A673 (cell line): ENCODE results near the gene CA5A. TPM values are rescaled to one million over a fixed set of nuclear protein-coding genes. Genes with fewer than 3 reads are reported as not detected.
"Not testable (repeated sequence)": the region's sequence is repeated elsewhere in the genome, so short reads cannot be mapped to it uniquely, and the experiment has no call there.

ENCODE experiments used
- BruUV-seq: library from RNA; stranded (reverse); fragments of 400-500 nt; replicated peaks from 2 replicates; lab custom pipeline; 2021; lab: Mats Ljungman, UMichigan
- CTCF ChIA-PET: fragments of 300-600 bp; sonication (Branson Sonifier 250); formaldehyde crosslinking; loops from one replicate; lab custom pipeline; 2022; ENCODE audit warnings: antibody characterized with exemption; lab: Charles Lee
- POLR2A ChIA-PET: fragments of 300-600 bp; sonication (Branson Sonifier 250); formaldehyde crosslinking; loops from one replicate; lab custom pipeline; 2022; ENCODE audit warnings: antibody characterized with exemption; ENCODE audit not compliant: low non-redundant PET; lab: Charles Lee
- DNase-seq: peaks from one replicate; pipeline ENCODE4 v3.0.0-alpha.2; 2015; ENCODE audit warnings: low spot score
- H3K27ac ChIP-seq: fragments of 200-600 bp; sonication (generic); 2 replicates; pipeline ENCODE4 v1.5.1; 2016; ENCODE audit warnings: mixed run types, low read depth, mild to moderate bottlenecking, mixed read lengths, antibody characterized with exemption, low read length; ENCODE audit not compliant: poor library complexity, severe bottlenecking
- H3K27me3 ChIP-seq: fragments of 200-600 bp; sonication (generic); replicated peaks from 2 replicates; pipeline ENCODE4 v1.6.1; 2017; ENCODE audit warnings: mixed run types, low read depth, mild to moderate bottlenecking, mixed read lengths, antibody characterized with exemption, low read length; ENCODE audit not compliant: insufficient read depth, poor library complexity
- H3K36me3 ChIP-seq: fragments of 200-600 bp; sonication (generic); 2 replicates; pipeline ENCODE4 v1.6.1; 2016; ENCODE audit warnings: mixed run types, mild to moderate bottlenecking, mixed read lengths, antibody characterized with exemption, low read length; ENCODE audit not compliant: insufficient read depth, poor library complexity, severe bottlenecking
- H3K4me1 ChIP-seq: fragments of 200-600 bp; sonication (generic); 2 replicates; pipeline ENCODE4 v1.6.1; 2017; ENCODE audit warnings: mixed run types, mild to moderate bottlenecking, mixed read lengths, antibody characterized with exemption, low read length; ENCODE audit not compliant: insufficient read depth, poor library complexity, severe bottlenecking
- H3K4me3 ChIP-seq: fragments of 200-600 bp; sonication (generic); 2 replicates; pipeline ENCODE4 v1.5.1; 2016; ENCODE audit warnings: low read depth, mixed run types, mild to moderate bottlenecking, mixed read lengths, low read length; ENCODE audit not compliant: poor library complexity, severe bottlenecking
- H3K9me3 ChIP-seq: fragments of 200-600 bp; sonication (generic); 2 replicates; pipeline ENCODE4 v1.6.1; 2016; ENCODE audit warnings: mixed run types, low read depth, mild to moderate bottlenecking, mixed read lengths, antibody characterized with exemption, low read length; ENCODE audit not compliant: poor library complexity, severe bottlenecking
- EZH2 ChIP-seq: fragments of 200-600 bp; sonication (generic); IDR thresholded peaks from 2 replicates; pipeline ENCODE4 v1.6.1; 2017; ENCODE audit warnings: borderline replicate concordance, low read depth, mild to moderate bottlenecking, mixed read lengths, antibody characterized with exemption, low read length; ENCODE audit not compliant: poor library complexity, severe bottlenecking
- intact Hi-C: fragments of 100-400 bp; cut with micrococcal nuclease; formaldehyde crosslinking; loops from one replicate; pipeline ENCODE4 v1.10.0; 2022; ENCODE audit not compliant: unreplicated experiment
- total RNA-seq: library from RNA; stranded (reverse); gene quantifications from 2 replicates; pipeline ENCODE4 v1.2.3, GENCODE V29; 2021
- TF ChIP-seq, protein P1 (sequence below): fragments of 300-800, 200-600 bp; sonication (generic); conservative IDR thresholded peaks from 2 replicates; pipeline ENCODE4 v1.5.1; 2017; ENCODE audit warnings: low read depth, mild to moderate bottlenecking, antibody characterized with exemption, low read length, moderate library complexity, mixed read lengths

CA5A gene
- total RNA-seq, 1 experiment from 2014 or later = not detected

DNA sequence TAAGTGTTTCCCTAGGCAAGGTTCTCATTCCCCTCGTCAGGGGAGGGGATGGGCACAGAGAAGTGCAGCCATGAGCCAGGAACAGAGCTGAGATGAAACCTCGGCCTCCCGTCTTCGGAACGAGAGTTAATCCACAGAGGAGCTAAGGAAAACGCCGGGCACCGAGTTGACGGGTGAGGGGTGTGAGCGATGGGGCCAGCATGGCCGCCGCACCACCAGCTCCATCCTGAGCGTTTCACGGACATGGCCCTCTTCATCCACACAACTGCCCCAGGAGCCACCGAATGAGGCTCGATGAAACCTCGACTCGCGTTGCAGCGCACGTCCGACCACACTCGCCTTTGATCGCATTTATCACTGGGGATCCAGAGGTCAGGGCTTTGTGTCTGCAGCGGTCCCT, 21.5 kb downstream of the CA5A start:
- Histone ChIP-seq H3K36me3 (no peaks in the 10 kb centered on the region), H3K9me3 (no peaks in the 10 kb centered on the region), H3K27me3 (no peaks in the 10 kb centered on the region), H3K4me3 (no peak overlapping the region), H3K27ac (no peak overlapping the region), H3K4me1 (no peaks in the 10 kb centered on the region)
- intact Hi-C loops = no loop called here
- ChIA-PET CTCF (interaction anchor here (0.7 kb wide), 1 partner anchor 62 kb away, joined by 6 read pairs; no protein-coding TSS in a partner anchor), POLR2A (no interaction called here)
- BruUV-seq = no TSS peak
- DNase-seq = no peak
- TF ChIP-seq EZH2 = no peak
- TF ChIP-seq, protein P1, sequence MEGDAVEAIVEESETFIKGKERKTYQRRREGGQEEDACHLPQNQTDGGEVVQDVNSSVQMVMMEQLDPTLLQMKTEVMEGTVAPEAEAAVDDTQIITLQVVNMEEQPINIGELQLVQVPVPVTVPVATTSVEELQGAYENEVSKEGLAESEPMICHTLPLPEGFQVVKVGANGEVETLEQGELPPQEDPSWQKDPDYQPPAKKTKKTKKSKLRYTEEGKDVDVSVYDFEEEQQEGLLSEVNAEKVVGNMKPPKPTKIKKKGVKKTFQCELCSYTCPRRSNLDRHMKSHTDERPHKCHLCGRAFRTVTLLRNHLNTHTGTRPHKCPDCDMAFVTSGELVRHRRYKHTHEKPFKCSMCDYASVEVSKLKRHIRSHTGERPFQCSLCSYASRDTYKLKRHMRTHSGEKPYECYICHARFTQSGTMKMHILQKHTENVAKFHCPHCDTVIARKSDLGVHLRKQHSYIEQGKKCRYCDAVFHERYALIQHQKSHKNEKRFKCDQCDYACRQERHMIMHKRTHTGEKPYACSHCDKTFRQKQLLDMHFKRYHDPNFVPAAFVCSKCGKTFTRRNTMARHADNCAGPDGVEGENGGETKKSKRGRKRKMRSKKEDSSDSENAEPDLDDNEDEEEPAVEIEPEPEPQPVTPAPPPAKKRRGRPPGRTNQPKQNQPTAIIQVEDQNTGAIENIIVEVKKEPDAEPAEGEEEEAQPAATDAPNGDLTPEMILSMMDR = no peak

DNA sequence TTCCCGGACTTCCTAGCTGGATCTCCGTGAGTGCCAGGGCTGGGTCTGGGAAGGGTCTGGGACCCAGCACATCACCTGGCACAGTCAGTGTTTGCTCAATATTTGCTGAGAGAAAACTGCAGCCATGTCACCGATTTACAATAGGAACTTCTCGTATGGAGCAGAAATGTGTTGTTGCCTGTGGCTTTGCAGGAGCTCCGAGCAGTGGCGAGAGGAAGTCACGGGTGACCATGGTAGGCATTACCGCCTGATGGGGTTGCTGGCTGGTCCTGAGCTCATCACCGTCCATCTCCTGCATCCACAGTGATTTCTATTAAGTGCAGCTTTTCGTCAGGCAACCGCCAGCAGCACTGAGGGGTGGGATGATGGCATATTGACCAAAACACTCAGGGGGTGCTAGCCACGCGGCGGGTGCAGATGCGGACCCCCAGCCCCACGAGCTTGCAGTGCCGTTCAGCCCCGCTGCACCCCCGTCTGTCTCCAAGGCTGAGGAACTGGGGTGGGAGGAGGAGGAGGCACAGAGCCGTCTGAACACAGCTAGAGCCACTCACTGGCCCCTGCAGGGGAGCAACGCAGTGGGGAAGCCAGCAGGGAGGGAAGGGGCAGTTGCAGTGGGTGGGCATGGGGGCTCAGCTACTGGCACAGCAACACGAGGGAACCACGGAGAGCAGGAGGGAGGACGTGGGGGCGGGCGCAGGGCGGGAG, 22.2 kb downstream of the CA5A start:
- H3K9me3 ChIP-seq, BruUV-seq, H3K27ac ChIP-seq, H3K36me3 ChIP-seq, H3K4me3 ChIP-seq, intact Hi-C loops, DNase-seq, POLR2A ChIA-PET, H3K4me1 ChIP-seq, H3K27me3 ChIP-seq: not testable (repeated sequence)
- CTCF ChIA-PET = interaction anchor here (0.7 kb wide), 1 partner anchor 61 kb away, joined by 6 read pairs; no protein-coding TSS in a partner anchor

DNA sequence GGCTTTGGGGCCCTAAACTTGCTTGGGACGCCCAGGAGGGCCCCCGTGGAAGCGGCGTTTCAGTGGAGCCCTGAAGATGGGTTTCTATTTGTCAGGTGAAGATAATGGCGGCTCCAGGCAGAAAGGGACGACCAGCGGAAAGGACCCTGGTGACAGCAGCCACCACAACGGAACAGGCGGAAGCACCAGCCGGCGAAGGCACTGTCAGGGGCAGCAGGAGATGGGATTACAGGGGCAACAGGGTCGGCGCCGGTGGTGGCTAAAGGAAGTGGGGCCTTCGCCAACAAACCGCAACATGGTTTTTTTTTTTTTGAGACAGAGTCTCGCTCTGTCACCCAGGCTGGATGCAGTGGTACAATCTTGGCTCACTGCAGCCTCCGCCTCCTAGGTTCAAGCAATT, 23.6 kb downstream of the CA5A start:
- not testable (repeated sequence) for BruUV-seq

DNA sequence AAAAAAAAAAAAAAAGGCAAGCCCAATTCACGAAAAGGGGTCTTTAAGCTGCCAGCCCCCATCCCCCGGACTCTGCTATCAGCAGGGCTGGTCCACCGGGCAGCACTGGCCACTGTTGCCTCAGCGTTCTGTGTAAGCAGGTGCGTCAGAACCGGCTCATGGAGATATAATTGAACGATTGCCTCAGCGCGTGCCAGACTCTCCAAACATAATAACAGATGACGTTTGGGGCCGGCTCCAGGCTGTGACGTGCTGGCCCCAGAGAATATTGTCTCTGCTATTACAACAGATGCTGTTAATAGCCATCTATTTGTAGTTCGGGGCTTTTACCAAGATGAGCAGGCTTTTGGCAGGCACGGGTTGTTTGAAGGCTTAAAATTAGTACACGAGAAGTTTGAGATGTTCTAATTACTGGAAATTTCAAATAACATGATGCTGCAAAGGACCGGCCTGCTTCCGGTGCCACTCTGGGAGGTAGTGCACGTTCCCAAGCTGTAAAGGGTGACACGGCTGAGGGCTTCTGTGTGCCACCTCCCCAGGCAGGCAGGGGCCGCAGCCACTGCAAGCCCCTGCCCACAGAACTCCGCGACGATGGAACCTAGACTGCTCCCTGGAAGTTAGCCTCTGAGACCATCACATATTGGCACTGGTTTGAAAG, 25.1 kb downstream of the CA5A start:
- H3K36me3 ChIP-seq, H3K9me3 ChIP-seq, BruUV-seq, H3K27ac ChIP-seq, H3K4me1 ChIP-seq, H3K27me3 ChIP-seq, intact Hi-C loops, H3K4me3 ChIP-seq: not testable (repeated sequence)
- CTCF ChIA-PET = interaction anchor here (0.6 kb wide), 3 partner anchors 36 to 243 kb away, joined by 5 to 11 read pairs (median 7); no protein-coding TSS in a partner anchor
- peak; percentile 69 for DNase-seq
- POLR2A ChIA-PET = interaction anchor here (0.7 kb wide), 1 partner anchor 421 kb away, joined by 8 read pairs; no protein-coding TSS in a partner anchor

More for the DNA sequence above, 23.6 kb downstream of the CA5A start:
- CTCF ChIA-PET, H3K9me3 ChIP-seq, H3K27me3 ChIP-seq, H3K36me3 ChIP-seq, H3K4me1 ChIP-seq, H3K27ac ChIP-seq, DNase-seq, H3K4me3 ChIP-seq, POLR2A ChIA-PET, intact Hi-C loops: not testable (repeated sequence)
